CD4-positive, alpha-beta T cell treated with Interleukin-4 for 1 hour (primary cell): Measurements from ENCODE around the gene CIT.
"Not testable (repeated sequence)": the region's sequence is repeated elsewhere in the genome, so short reads cannot be mapped to it uniquely, and the experiment has no call there.

ENCODE experiments used
- DNase-seq, 2 donors: peaks; one replicate each; pipeline ENCODE4 v3.0.0-alpha.2; 2020 to 2022

The CIT gene

DNA sequence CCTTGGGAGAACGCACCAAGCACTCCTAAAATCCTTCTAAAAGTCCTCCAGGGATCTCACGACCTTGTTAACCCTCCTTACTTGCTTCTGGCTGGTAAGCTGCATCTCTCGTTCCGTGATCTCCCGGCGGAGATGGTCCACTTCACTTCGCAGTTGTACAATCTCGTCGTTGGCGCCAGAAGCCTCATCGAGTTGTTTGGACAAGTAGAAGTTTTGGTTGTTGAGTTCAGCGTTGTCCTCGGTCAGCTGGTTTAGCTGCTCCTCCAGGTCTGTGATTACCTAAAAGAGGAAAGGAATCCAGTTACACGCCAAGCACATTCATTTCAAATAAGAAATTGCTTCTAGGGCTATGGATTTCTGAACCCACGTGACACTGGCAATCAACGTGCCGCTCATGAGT is 142.0 kb downstream of the CIT start:
- no peak for DNase-seq

DNA sequence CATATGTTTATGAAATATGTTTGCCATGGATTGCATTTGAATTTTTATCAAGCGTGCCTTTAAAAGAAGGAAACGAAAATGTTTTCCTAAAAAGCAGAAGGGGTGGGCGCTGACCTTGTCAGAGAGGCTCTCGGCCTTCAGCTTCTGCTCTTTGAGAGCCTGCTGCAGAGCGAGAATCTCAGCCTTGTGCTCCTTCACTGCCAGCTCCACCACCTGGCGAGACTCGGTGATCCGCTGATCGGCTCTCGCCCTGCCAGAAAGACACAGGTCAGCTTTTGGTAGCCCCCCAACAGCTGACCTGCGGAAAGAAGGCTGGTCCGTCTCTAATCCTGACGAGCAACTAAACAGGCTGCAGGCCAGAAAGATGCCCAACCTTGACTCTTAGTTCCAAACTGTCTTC is 146.7 kb downstream of the CIT start:
- no peak for DNase-seq

DNA sequence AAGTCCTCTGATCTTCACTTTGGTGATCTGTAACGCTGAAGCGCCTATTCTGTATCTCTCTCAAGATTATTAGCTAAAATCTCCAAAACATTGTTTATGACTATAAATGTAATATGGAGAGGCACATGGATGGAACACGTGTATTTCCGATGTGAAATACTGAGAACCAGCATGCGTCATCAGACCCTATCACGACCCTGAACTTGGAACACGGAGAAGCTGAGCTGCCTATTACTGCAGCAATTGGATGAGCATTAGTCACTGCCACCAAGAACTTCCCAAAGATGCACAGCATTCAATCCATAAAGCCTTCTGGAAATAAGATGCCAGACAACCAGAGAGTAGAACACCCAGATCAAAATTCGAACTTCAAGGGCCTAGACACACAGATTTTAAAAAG is 147.2 kb downstream of the CIT start:
- DNase-seq: no peak

DNA sequence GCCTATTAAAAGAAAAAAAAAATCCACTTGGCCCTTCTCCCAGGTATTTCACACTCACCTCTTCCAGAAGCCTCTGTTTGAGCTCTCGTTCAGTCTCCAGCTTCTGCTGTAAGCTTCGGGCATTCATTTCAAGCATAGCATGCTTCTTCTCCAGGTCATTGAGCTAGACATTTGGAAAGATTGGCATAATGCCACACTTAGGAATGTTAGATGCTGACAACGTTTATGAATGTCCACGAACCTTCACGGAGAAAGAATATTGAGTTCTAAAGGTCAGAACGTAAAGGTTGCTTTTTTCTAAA is 148.7 kb downstream of the CIT start:
- DNase-seq: no peak

DNA sequence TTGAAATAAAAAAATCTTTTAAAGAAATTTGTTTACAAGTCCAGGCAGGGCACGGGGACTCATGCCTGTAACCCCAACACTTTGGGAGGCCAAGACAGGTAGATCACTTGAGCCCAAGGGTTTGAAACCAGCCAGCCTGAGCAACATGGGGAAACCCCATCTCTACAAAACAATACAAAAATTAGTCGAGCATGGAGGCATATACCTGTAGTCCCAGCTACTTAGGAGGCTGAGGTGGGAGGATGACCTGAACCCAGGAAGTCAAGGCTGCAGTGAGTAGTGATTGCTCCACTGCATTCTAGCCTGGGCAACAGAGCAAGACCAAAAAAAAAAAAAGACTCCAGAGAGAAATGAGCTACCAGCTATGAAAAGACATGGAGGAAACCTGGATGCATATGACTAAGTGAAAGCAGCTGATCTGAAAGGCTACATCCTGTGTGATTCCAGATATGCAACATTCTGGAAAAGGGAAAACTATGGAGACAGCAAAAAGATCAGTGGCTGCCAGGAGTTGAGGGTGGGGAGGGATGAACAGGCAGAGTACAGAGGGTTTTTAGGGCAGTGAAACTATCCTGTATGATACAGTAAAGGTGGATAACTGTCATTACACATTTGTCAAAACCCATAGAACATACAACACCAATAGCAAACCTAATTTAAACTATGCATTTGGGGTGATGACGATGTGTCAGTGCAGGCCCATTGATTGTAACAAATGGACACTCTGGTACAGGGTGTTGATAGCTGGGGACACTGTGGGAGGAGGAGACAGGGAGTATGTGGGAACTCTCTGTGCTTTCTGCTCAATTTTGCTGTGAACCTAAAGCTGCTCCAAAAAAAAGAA is 149.3 kb downstream of the CIT start:
- DNase-seq: no peak

DNA sequence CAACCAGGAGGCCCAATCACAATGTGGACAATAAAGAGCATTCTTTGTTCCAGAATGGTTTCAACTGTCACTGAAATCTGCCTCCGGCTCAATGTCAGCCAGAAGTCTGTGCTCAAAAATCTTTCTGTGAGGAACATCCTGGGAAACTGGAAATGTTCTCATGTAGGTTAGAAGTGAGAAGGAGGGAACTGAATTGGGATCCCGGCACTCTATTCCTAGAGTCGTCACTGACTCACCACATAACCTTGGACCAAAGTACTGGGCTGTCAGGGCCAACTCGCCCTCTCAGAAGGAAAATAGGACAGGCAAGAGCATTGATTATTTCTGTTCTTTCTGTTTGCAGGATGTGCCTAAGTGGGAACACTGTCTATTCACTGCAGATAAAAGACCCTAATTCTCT is 151.6 kb downstream of the CIT start:
- no peak for DNase-seq

GRCh38 chr12:119721306-119721705 is 155.8 kb downstream of the CIT start:
- no peak for DNase-seq

GRCh38 chr12:119720349-119720748 is 156.8 kb downstream of the CIT start:
- no peak for DNase-seq

DNA sequence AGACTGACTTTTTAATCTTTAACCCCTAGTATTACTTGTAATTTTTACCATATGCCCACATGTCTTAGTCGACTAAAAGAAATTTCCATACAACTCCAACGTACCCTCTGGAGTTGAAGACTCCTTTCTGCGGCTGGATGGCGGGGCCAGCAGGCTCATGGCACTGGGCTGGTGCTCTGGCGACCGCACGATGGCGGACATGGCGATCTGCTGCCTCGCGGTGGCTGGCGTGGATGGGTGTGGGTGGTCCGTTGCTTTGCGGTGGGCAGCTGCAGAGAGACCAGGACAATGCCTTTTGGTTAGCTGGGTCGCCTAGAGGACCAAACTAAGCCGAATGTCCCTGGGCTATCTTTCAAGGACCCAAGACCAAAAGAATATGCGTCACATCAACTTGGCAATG is 159.0 kb downstream of the CIT start:
- DNase-seq: no peak

- no peak for DNase-seq
Observed at GRCh38 chr12:119715268-119715620, 161.9 kb downstream of the CIT start.

DNA sequence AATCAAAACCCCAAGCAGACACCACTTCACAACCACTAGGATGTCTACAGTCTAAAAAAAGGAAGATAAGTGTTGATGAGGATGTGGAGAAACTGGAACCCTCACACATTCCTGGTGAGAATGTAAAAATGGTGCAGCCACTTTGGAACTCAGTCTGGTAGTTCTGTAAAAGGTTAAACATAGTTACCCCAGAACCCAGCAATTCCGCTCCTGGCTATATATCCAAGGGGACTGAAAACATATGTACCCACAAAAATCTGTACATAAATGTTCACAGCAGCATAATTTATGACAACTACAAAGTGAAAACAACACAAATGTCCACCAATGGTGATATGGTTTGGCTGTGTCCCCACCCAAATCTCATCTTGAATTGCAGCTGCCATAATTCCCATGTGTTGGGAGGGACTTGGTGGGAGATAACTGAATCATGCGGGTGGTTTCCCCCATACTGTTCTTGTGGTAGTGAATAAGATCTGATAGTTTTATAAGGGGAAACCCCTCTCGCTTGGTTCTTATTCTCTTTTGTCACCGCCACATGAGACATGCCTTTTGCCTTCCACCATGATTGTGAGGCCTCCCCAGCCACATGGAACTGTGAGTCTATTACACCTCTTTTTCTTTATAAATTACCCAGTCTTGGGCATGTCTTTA is 162.4 kb downstream of the CIT start:
- no peak for DNase-seq

GRCh38 chr12:119713551-119714031 is 163.5 kb downstream of the CIT start:
- DNase-seq: no peak

- DNase-seq: no peak
Observed at GRCh38 chr12:119712721-119713120, 164.4 kb downstream of the CIT start.

GRCh38 chr12:119711693-119712092 is 165.4 kb downstream of the CIT start:
- no peak for DNase-seq

DNA sequence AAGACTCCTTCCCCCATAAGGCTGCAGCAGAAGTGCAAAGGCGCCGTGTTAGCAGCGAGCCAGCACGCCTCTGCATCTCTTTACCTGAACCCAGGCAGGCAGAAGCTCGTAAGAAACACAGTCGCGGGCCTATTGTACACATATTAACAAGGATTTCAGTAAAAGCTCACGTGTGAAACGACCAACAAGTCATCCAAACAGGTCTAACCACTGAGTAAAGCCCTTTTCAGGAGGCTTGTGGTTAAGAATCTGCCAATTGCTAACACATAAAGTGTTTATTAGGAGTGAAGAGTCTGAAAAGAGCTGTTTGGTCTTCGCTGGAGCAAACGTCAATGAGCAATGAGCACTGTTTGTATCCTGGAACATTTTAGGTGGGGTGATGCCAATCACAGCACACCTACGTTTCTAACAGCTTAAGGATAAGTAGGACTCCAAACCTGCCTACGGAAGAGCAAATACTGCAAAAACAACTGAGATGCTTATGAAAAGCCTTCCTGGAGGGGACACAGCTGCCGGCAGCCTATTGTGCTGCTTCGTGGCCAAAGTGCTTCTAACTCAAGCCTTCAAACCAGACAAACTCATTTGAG is 166.1 kb downstream of the CIT start:
- DNase-seq: no peak

DNA sequence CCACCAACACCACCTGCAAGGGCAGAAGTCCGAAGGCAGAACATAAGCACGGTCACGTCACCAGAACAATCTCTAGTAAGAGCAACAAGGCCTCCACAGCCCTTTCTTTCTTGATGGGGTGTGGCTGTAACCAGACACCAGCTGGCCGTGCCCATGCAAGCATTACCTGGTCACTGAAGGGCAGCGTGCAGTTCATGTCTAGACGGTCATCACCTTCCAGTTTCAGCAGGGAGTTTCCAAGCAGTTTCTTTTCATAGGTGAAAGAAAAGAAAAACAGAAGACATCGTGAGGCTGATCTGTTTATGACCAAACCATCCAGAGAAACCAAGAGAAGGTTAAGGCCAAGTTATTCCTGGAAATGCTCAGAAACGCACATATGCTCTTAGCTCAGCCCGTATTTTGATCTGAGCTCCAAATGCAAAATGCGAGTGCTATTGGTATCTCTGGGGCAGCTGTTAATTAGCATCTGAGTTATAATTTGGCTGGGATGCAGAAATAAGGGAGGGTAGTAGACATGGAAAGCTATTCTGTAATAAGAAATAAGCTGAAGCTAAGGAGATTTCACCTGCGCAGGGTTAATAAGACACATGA is 166.7 kb downstream of the CIT start:
- DNase-seq: no peak

DNA sequence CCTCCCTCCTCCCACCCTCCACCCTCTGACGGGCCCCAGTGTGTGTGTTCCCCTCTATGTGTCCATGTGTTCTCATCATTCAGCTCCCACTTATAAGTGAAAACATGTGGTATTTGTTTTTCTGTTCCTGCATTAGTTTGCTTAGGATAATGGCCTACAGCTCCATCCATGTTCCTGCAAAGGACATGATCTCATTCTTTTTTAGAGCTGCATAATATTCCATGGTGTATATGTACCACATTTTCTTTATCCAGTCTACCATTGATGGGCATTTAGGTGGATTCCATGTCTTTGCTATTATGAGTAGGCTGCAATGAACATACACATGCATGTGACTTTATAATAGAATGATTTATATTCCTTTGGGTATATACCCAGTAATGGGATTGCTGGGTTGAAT is 170.7 kb downstream of the CIT start:
- DNase-seq: not testable (repeated sequence)

GRCh38 chr12:119705182-119705581 is 171.9 kb downstream of the CIT start:
- DNase-seq: no peak

GRCh38 chr12:119704065-119704747 is 172.9 kb downstream of the CIT start:
- DNase-seq: no peak

DNA sequence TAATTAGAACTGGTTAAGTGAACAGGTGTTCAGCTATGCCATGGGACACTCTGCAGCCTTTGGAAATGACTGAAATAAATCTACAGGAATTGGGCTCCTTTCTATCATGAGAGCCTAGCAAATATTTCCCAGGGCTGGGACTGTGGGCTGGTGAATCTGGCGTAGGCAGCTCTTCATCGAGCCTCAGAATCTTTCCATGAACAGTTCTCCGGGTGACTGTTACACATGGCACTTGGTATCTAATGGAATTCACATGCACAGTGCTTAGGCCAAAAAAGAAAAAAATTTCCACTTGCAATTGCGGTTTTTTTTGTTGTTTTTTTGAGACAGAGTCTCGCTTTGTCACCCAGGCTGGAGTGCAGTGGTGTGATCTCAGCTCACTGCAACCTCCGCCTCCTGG is 177.0 kb downstream of the CIT start:
- DNase-seq: no peak

GRCh38 chr12:119699199-119699760 is 177.8 kb downstream of the CIT start:
- no peak for DNase-seq

GRCh38 chr12:119696943-119697342 is 180.2 kb downstream of the CIT start:
- DNase-seq: no peak

GRCh38 chr12:119695034-119695433 is 182.1 kb downstream of the CIT start:
- DNase-seq: no peak
